IMR-90 (cell line): ENCODE measurements around the gene ACTN1. TPM values are rescaled to one million over a fixed set of nuclear protein-coding genes. Genes with fewer than 3 reads are reported as not detected.
A peak's percentile ranks its signal among the peaks of the same experiment; 100 is the strongest.

Source experiments
- ATAC-seq: fragments of 200-7000 bp; cut with Tn5 transposase; 2 replicates; pipeline ENCODE4 v1.9.1; 2020; ENCODE audit warnings: low read depth, mild to moderate bottlenecking, moderate library complexity
- BruUV-seq: library from RNA; stranded (reverse); fragments of 400-500 nt; replicated peaks from 2 replicates; lab custom pipeline; 2021; lab: Mats Ljungman, UMichigan
- CTCF ChIA-PET: fragments of 300-600 bp; formaldehyde crosslinking; extraction: SDS; loops from one replicate; lab custom pipeline; 2021; ENCODE audit warnings: antibody characterized with exemption; lab: Yijun Ruan, JAX
- POLR2A ChIA-PET: fragments of 300-600 bp; sonication (Branson Sonifier 250); formaldehyde crosslinking; loops from one replicate; lab custom pipeline; 2022; ENCODE audit warnings: antibody characterized with exemption; ENCODE audit not compliant: unreplicated experiment; lab: Charles Lee
- DNase-seq: peaks from one replicate; pipeline ENCODE4 v3.0.0; 2013
- H2AFZ ChIP-seq: replicated peaks from 2 replicates; pipeline ENCODE3; 2013; ENCODE audit warnings: low read length, mild to moderate bottlenecking; ENCODE audit not compliant: poor library complexity
- H2AK5ac ChIP-seq: 2 replicates; pipeline ENCODE4 v1.6.1; 2013; ENCODE audit warnings: low read depth, low read length, inconsistent platforms
- H2AK9ac ChIP-seq: replicated peaks from 2 replicates; pipeline ENCODE3; 2013; ENCODE audit warnings: mild to moderate bottlenecking, low read depth, low read length, moderate library complexity; ENCODE audit not compliant: poor library complexity
- H2BK120ac ChIP-seq: 2 replicates; pipeline ENCODE4 v1.6.1; 2013; ENCODE audit warnings: low read depth, low read length, inconsistent platforms
- H2BK15ac ChIP-seq: 3 replicates; pipeline ENCODE4 v1.6.1; 2013; ENCODE audit warnings: low read depth, low read length, inconsistent platforms
- H2BK20ac ChIP-seq: 2 replicates; pipeline ENCODE4 v1.6.1; 2013; ENCODE audit warnings: low read depth, mild to moderate bottlenecking, inconsistent platforms, low read length, moderate library complexity
- H2BK5ac ChIP-seq: 2 replicates; pipeline ENCODE4 v1.6.1; 2013; ENCODE audit warnings: mild to moderate bottlenecking, low read depth, low read length, inconsistent platforms; ENCODE audit not compliant: poor library complexity, severe bottlenecking
- H3K14ac ChIP-seq: replicated peaks from 2 replicates; pipeline ENCODE4 v1.6.1; 2013; ENCODE audit warnings: low read depth, low read length, inconsistent platforms
- H3K18ac ChIP-seq: 2 replicates; pipeline ENCODE4 v1.6.1; 2013; ENCODE audit warnings: low read depth, low read length, control low read depth
- H3K23ac ChIP-seq: 2 replicates; pipeline ENCODE4 v1.6.1; 2013; ENCODE audit warnings: low read depth, low read length, inconsistent platforms
- H3K27ac ChIP-seq: 2 replicates; pipeline ENCODE4 v1.5.1; 2013; ENCODE audit warnings: mild to moderate bottlenecking, control low read depth, low read length; ENCODE audit not compliant: insufficient read depth
- H3K27me3 ChIP-seq: 2 replicates; pipeline ENCODE4 v1.6.1; 2013; ENCODE audit warnings: low read length; ENCODE audit not compliant: control insufficient read depth, insufficient read depth
- H3K36me3 ChIP-seq: 2 replicates; pipeline ENCODE4 v1.6.1; 2013; ENCODE audit warnings: low read length, mixed read lengths; ENCODE audit not compliant: control insufficient read depth, insufficient read depth
- H3K4ac ChIP-seq: 2 replicates; pipeline ENCODE4 v1.6.1; 2013; ENCODE audit warnings: low read depth, low read length, inconsistent platforms
- H3K4me1 ChIP-seq: 2 replicates; pipeline ENCODE4 v1.6.1; 2013; ENCODE audit warnings: low read length, mixed read lengths; ENCODE audit not compliant: control insufficient read depth, insufficient read depth
- H3K4me2 ChIP-seq: 2 replicates; pipeline ENCODE4 v1.6.1; 2013; ENCODE audit warnings: low read depth, mild to moderate bottlenecking, control low read depth, low read length, moderate library complexity
- H3K4me3 ChIP-seq: 2 replicates; pipeline ENCODE4 v1.5.1; 2013; ENCODE audit warnings: low read depth, mild to moderate bottlenecking, control low read depth, low read length, moderate library complexity; ENCODE audit not compliant: insufficient read depth
- H3K56ac ChIP-seq: 2 replicates; pipeline ENCODE4 v1.6.1; 2013; ENCODE audit warnings: low read length, inconsistent platforms; ENCODE audit not compliant: insufficient read depth; ENCODE audit errors: extremely low read depth
- H3K79me1 ChIP-seq, 2 experiments: 2 replicates each; pipeline ENCODE4 v1.6.1; 2013; ENCODE audit warnings: low read length in 2 of 2, inconsistent platforms in 1 of 2, low read depth in 1 of 2
- H3K9ac ChIP-seq: 2 replicates; pipeline ENCODE4 v1.6.1; 2013; ENCODE audit warnings: low read depth, low read length, control low read depth
- H3K9me1 ChIP-seq: 2 replicates; pipeline ENCODE4 v1.6.1; 2013; ENCODE audit warnings: low read length, inconsistent platforms; ENCODE audit not compliant: insufficient read depth
- H3K9me3 ChIP-seq: 2 replicates; pipeline ENCODE4 v1.6.1; 2013; ENCODE audit warnings: low read length; ENCODE audit not compliant: control insufficient read depth, insufficient read depth
- H4K20me1 ChIP-seq: 2 replicates; pipeline ENCODE4 v1.6.1; 2013; ENCODE audit warnings: low read length, inconsistent platforms; ENCODE audit not compliant: insufficient read depth
- H4K5ac ChIP-seq: 2 replicates; pipeline ENCODE4 v1.6.1; 2013; ENCODE audit warnings: mild to moderate bottlenecking, low read depth, low read length, control low read depth
- H4K8ac ChIP-seq, 2 experiments: 2 replicates each; pipeline ENCODE4 v1.6.1; 2013; ENCODE audit warnings: low read depth in 2 of 2, low read length in 2 of 2, control low read depth in 1 of 2, inconsistent platforms in 1 of 2
- H4K91ac ChIP-seq: 2 replicates; pipeline ENCODE4 v1.6.1; 2013; ENCODE audit warnings: low read depth, low read length, inconsistent platforms; ENCODE audit not compliant: insufficient read depth
- CHD1 ChIP-seq: IDR thresholded peaks from 2 replicates; pipeline ENCODE4 v1.6.1; 2012; ENCODE audit warnings: low read depth, low read length, improper control_type of control experiment
- RAD21 ChIP-seq: IDR thresholded peaks from 2 replicates; pipeline ENCODE4 v1.6.1; 2012; ENCODE audit warnings: low read length, improper control_type of control experiment
- WGBS, 2 experiments: methylation state at CpG; one replicate each; pipeline versions ENCODE4 v1.1.5 to v1.1.7; 2013; ENCODE audit warnings: missing lambda C conversion rate in 2 of 2; ENCODE audit not compliant: insufficient read length in 1 of 2; ENCODE audit errors: extremely low coverage in 2 of 2; 5-methylcytosine and 5-hydroxymethylcytosine counted together
- dilution Hi-C: fragments of 300-500 bp; cut with HindIII; formaldehyde crosslinking; loops from one replicate; pipeline ENCODE4 v1.14.3; 2018; ENCODE audit warnings: low sequenced_read_pairs; ENCODE audit not compliant: unreplicated experiment
- in situ Hi-C: fragments of 300-500 bp; cut with MboI; formaldehyde crosslinking; loops from 3 replicates; pipeline ENCODE4 v1.14.3; 2019; ENCODE audit warnings: low sequenced_read_pairs, inconsistent platforms, mixed read lengths
- intact Hi-C: fragments of 100-400 bp; cut with micrococcal nuclease; formaldehyde crosslinking; loops from 2 replicates; pipeline ENCODE4 v1.10.0; 2022
- polyA plus RNA-seq, 3 experiments: library from polyadenylated mRNA; depleted of rRNA; stranded (reverse); fragments of >200 nt; gene quantifications; 2 replicates each; pipeline ENCODE4 v1.2.3, GENCODE V29; 2012; ENCODE audit warnings: low replicate concordance in 1 of 3
- total RNA-seq: library from RNA; depleted of rRNA; stranded (reverse); fragments of >200 nt; gene quantifications from 2 replicates; pipeline ENCODE4 v1.2.3, GENCODE V29; 2012

Gene ACTN1
- total and polyA plus RNA-seq, 2 of the 4 experiments (the other 2 are of a cell fraction): 684 to 766 TPM

DNA sequence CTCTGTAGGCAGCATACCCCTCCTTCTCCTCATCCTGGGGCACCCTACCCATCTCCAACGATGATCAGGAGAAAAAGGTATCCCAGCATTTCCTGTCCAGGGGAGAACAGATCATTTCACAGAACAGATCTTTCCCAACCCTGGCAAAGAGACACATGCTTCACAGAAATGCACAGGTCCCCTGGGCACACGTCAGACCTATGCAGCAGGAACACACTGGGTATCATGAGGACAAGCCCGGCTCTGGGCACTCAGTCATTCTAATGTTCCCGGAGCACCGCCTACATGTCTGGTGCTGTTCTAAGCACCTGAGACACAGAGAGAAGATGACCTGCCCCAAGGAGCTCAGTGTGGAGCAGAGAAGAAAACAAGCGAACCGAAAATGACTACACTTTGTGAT is 56.2 kb downstream of the ACTN1 start:
- no peak for DNase-seq
- in situ Hi-C loops (no loop called here), dilution Hi-C loops (no loop called here), intact Hi-C loops (no loop called here)
- Histone ChIP-seq H4K91ac (no peak overlapping the region), H3K4me2 (no peak overlapping the region), H3K9me1 (peaks cover 47% of the 10 kb centered on the region), H2AK5ac (no peak overlapping the region), H3K14ac (peak overlapping the region; percentile 27; the same call in 1 of the 2 replicates), H2BK120ac (no peak overlapping the region), H3K36me3 (peaks cover 77% of the 10 kb centered on the region), H3K4ac (peak overlapping the region; percentile 5; the same call in 1 of the 2 replicates), H3K18ac (no peak overlapping the region; the same call in 1 of the 2 replicates), H3K4me1 (peaks cover 36% of the 10 kb centered on the region), H3K9me3 (no peaks in the 10 kb centered on the region), H3K23ac (peak overlapping the region; percentile 48; the same call in 1 of the 2 replicates), H2BK15ac (no peak overlapping the region), H2BK5ac (peak overlapping the region; percentile 26), H2AK9ac (no peak overlapping the region), H3K27me3 (no peaks in the 10 kb centered on the region), H4K20me1 (peaks cover 99% of the 10 kb centered on the region), H4K8ac (peak overlapping the region in 1 of 2 experiments; percentile 22; a peak in 1 of 4 replicates), H3K9ac (0 out of 2 replicates have a peak overlapping the region, but pooled peaks have one; percentile 13), H3K56ac (no peak overlapping the region), H2AFZ (no peak overlapping the region), H4K5ac (no peak overlapping the region), H3K79me1 (peaks cover 15 to 94% of the 10 kb centered on the region in 2 experiments; a peak in 3 of 4 replicates), H3K27ac (peak overlapping the region; percentile 30), H2BK20ac (no peak overlapping the region), H3K4me3 (no peak overlapping the region)
- TF ChIP-seq RAD21 (no peak), CHD1 (no peak)
- ATAC-seq: no peak
- WGBS, 2 experiments: 72% methylated on average over 6 of the region's 7 CpGs; no CpG with 5 or more reads in 1 of the 2 experiments
- BruUV-seq: no TSS peak
- CTCF ChIA-PET: no interaction called here
- POLR2A ChIA-PET: no interaction called here
